A673 (cell line): ENCODE results near the gene L3HYPDH. TPM values are rescaled to one million over a fixed set of nuclear protein-coding genes. Genes with fewer than 3 reads are reported as not detected.

Source experiments
- BruUV-seq: library from RNA; stranded (reverse); fragments of 400-500 nt; replicated peaks from 2 replicates; lab custom pipeline; 2021; lab: Mats Ljungman, UMichigan
- CTCF ChIA-PET: fragments of 300-600 bp; sonication (Branson Sonifier 250); formaldehyde crosslinking; loops from one replicate; lab custom pipeline; 2022; ENCODE audit warnings: antibody characterized with exemption; lab: Charles Lee
- POLR2A ChIA-PET: fragments of 300-600 bp; sonication (Branson Sonifier 250); formaldehyde crosslinking; loops from one replicate; lab custom pipeline; 2022; ENCODE audit warnings: antibody characterized with exemption; ENCODE audit not compliant: low non-redundant PET; lab: Charles Lee
- DNase-seq: peaks from one replicate; pipeline ENCODE4 v3.0.0-alpha.2; 2015; ENCODE audit warnings: low spot score
- H3K27ac ChIP-seq: fragments of 200-600 bp; sonication (generic); 2 replicates; pipeline ENCODE4 v1.5.1; 2016; ENCODE audit warnings: mixed run types, low read depth, mild to moderate bottlenecking, mixed read lengths, antibody characterized with exemption, low read length; ENCODE audit not compliant: poor library complexity, severe bottlenecking
- H3K27me3 ChIP-seq: fragments of 200-600 bp; sonication (generic); replicated peaks from 2 replicates; pipeline ENCODE4 v1.6.1; 2017; ENCODE audit warnings: mixed run types, low read depth, mild to moderate bottlenecking, mixed read lengths, antibody characterized with exemption, low read length; ENCODE audit not compliant: insufficient read depth, poor library complexity
- H3K36me3 ChIP-seq: fragments of 200-600 bp; sonication (generic); 2 replicates; pipeline ENCODE4 v1.6.1; 2016; ENCODE audit warnings: mixed run types, mild to moderate bottlenecking, mixed read lengths, antibody characterized with exemption, low read length; ENCODE audit not compliant: insufficient read depth, poor library complexity, severe bottlenecking
- H3K4me1 ChIP-seq: fragments of 200-600 bp; sonication (generic); 2 replicates; pipeline ENCODE4 v1.6.1; 2017; ENCODE audit warnings: mixed run types, mild to moderate bottlenecking, mixed read lengths, antibody characterized with exemption, low read length; ENCODE audit not compliant: insufficient read depth, poor library complexity, severe bottlenecking
- H3K4me3 ChIP-seq: fragments of 200-600 bp; sonication (generic); 2 replicates; pipeline ENCODE4 v1.5.1; 2016; ENCODE audit warnings: low read depth, mixed run types, mild to moderate bottlenecking, mixed read lengths, low read length; ENCODE audit not compliant: poor library complexity, severe bottlenecking
- H3K9me3 ChIP-seq: fragments of 200-600 bp; sonication (generic); 2 replicates; pipeline ENCODE4 v1.6.1; 2016; ENCODE audit warnings: mixed run types, low read depth, mild to moderate bottlenecking, mixed read lengths, antibody characterized with exemption, low read length; ENCODE audit not compliant: poor library complexity, severe bottlenecking
- EZH2 ChIP-seq: fragments of 200-600 bp; sonication (generic); IDR thresholded peaks from 2 replicates; pipeline ENCODE4 v1.6.1; 2017; ENCODE audit warnings: borderline replicate concordance, low read depth, mild to moderate bottlenecking, mixed read lengths, antibody characterized with exemption, low read length; ENCODE audit not compliant: poor library complexity, severe bottlenecking
- intact Hi-C: fragments of 100-400 bp; cut with micrococcal nuclease; formaldehyde crosslinking; loops from one replicate; pipeline ENCODE4 v1.10.0; 2022; ENCODE audit not compliant: unreplicated experiment
- total RNA-seq: library from RNA; stranded (reverse); gene quantifications from 2 replicates; pipeline ENCODE4 v1.2.3, GENCODE V29; 2021
- TF ChIP-seq, protein P1 (sequence below): fragments of 300-800, 200-600 bp; sonication (generic); conservative IDR thresholded peaks from 2 replicates; pipeline ENCODE4 v1.5.1; 2017; ENCODE audit warnings: low read depth, mild to moderate bottlenecking, antibody characterized with exemption, low read length, moderate library complexity, mixed read lengths

L3HYPDH gene
- total RNA-seq, 1 experiment from 2014 or later, result 31.9 TPM

DNA sequence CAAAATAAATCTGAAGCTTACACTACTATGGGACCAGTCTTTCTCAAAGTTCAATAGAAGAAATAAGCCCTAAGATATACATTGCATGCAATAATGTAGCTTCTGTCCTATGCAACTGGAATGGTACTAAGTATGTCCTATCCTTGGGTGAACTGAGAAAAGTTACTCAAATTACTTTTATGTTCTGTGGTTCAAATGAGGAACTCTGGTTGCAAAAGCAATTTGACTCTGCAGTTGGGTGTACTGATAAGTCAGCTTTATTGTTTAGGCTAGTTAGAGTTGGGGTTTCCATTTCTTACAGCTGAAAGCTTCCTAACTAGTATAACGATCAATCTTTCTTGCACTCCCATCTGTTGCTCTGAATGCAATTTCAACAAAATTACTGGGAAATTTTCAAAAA is 48.2 kb downstream of the L3HYPDH start:
- Histone ChIP-seq H3K9me3 (no peaks in the 10 kb centered on the region), H3K4me1 (no peaks in the 10 kb centered on the region), H3K36me3 (no peaks in the 10 kb centered on the region), H3K27ac (no peak overlapping the region), H3K4me3 (no peak overlapping the region), H3K27me3 (peaks cover 3% of the 10 kb centered on the region)
- BruUV-seq, result no TSS peak
- DNase-seq, result no peak
- intact Hi-C loops, result no loop called here
- ChIA-PET CTCF (no interaction called here), POLR2A (no interaction called here)
- TF ChIP-seq EZH2, result no peak
- TF ChIP-seq, protein P1, sequence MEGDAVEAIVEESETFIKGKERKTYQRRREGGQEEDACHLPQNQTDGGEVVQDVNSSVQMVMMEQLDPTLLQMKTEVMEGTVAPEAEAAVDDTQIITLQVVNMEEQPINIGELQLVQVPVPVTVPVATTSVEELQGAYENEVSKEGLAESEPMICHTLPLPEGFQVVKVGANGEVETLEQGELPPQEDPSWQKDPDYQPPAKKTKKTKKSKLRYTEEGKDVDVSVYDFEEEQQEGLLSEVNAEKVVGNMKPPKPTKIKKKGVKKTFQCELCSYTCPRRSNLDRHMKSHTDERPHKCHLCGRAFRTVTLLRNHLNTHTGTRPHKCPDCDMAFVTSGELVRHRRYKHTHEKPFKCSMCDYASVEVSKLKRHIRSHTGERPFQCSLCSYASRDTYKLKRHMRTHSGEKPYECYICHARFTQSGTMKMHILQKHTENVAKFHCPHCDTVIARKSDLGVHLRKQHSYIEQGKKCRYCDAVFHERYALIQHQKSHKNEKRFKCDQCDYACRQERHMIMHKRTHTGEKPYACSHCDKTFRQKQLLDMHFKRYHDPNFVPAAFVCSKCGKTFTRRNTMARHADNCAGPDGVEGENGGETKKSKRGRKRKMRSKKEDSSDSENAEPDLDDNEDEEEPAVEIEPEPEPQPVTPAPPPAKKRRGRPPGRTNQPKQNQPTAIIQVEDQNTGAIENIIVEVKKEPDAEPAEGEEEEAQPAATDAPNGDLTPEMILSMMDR, result no peak

DNA sequence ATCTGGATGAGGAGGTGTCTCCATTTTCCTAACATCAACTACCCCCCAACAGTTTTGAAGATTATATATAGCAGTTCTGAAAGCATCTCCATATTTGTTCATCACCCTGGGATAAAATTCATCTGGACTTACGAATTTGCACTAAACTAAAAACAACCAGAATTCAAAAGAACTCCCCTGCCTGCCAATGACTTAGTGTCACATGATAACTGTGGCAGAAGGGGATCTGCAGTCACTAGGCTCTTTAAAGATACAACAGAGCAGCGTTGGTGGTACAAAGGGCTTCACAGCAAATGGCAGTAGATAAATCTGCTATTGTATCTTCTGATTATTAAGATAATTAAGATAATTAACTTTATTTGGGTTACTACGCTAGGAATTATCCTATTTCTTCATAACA is 49.1 kb downstream of the L3HYPDH start:
- H3K36me3 ChIP-seq, result no peaks in the 10 kb centered on the region
- DNase-seq, result no peak
- BruUV-seq, result no TSS peak
- H3K27ac ChIP-seq, result no peak overlapping the region
- H3K27me3 ChIP-seq, result no peaks in the 10 kb centered on the region
- ChIA-PET CTCF (no interaction called here), POLR2A (no interaction called here)
- no peak overlapping the region for H3K4me3 ChIP-seq
- no peaks in the 10 kb centered on the region for H3K4me1 ChIP-seq
- TF ChIP-seq, protein P1, result no peak
- TF ChIP-seq EZH2, result no peak
- H3K9me3 ChIP-seq, result no peaks in the 10 kb centered on the region
- intact Hi-C loops, result no loop called here

DNA sequence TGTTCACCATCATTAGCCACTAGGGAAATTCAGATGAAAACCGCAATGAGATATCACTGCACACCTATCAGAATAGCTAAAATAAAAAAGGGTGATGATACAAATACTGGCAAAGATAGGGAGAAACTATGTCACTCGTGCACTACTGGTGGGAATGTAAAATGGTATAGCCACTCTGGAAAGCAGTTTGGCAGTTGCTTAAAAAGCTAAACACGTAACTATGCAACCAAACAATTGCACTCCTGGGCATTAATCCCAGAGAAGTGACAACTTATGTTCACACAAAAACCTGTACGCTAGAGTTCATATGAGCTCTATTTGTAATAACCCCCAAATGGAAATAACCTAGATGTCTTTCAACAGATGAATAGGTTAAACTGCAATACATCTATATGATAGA is 54.4 kb downstream of the L3HYPDH start:
- H3K36me3 ChIP-seq, result no peaks in the 10 kb centered on the region
- H3K27me3 ChIP-seq, result no peaks in the 10 kb centered on the region
- H3K4me1 ChIP-seq, result no peaks in the 10 kb centered on the region
- CTCF ChIA-PET, result no interaction called here
- DNase-seq, result no peak
- POLR2A ChIA-PET, result no interaction called here
- H3K4me3 ChIP-seq, result no peak overlapping the region
- BruUV-seq, result no TSS peak
- TF ChIP-seq, protein P1, result no peak
- no peak for TF ChIP-seq EZH2
- H3K9me3 ChIP-seq, result no peaks in the 10 kb centered on the region
- intact Hi-C loops, result no loop called here
- H3K27ac ChIP-seq, result no peak overlapping the region
